ENCODE measurements around the gene RAB7B. TPM values are rescaled to one million over a fixed set of nuclear protein-coding genes. Genes with fewer than 3 reads are reported as not detected.

RAB7B gene
- total RNA-seq, 1 experiment from 2014 or later = 3.6 TPM

DNA sequence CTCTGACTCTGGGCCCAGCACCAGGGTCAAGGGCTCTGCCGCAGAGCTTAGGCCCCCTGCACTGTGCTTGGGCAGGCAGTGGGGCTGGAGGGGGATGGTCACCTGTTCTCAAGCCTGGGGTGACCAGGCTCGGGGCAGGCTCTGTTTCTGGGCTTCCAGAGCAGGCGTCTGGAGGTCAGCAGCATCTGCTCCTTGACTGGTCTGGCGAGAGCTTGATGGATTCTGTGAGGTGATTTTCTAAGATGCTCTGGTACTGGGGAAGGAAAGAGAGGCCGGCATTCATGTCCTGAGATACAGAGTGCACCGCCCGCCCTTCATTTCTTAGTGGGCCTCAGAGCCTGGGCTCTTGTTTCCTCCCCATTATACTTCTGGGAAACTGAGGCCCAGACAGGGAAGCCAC lies 24.5 kb downstream of the RAB7B start:
- H3K4me1 Mint-ChIP-seq (ENCODE audit: insufficient read depth, unreplicated experiment) = peaks cover 25% of the 10 kb centered on the region
- H3K9me3 Mint-ChIP-seq (ENCODE audit: unreplicated experiment) = peaks cover 18% of the 10 kb centered on the region
- no TSS peak for BruUV-seq (replicated peaks)
- no peaks in the 10 kb centered on the region for H3K27me3 Mint-ChIP-seq (ENCODE audit: insufficient read depth, unreplicated experiment)
- no peak overlapping the region for H3K27ac Mint-ChIP-seq (ENCODE audit: low read depth, unreplicated experiment)
- TF ChIP-seq, protein P1, sequence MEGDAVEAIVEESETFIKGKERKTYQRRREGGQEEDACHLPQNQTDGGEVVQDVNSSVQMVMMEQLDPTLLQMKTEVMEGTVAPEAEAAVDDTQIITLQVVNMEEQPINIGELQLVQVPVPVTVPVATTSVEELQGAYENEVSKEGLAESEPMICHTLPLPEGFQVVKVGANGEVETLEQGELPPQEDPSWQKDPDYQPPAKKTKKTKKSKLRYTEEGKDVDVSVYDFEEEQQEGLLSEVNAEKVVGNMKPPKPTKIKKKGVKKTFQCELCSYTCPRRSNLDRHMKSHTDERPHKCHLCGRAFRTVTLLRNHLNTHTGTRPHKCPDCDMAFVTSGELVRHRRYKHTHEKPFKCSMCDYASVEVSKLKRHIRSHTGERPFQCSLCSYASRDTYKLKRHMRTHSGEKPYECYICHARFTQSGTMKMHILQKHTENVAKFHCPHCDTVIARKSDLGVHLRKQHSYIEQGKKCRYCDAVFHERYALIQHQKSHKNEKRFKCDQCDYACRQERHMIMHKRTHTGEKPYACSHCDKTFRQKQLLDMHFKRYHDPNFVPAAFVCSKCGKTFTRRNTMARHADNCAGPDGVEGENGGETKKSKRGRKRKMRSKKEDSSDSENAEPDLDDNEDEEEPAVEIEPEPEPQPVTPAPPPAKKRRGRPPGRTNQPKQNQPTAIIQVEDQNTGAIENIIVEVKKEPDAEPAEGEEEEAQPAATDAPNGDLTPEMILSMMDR (IDR thresholded peaks at IDR 0.05; ENCODE audit: unreplicated experiment) = no peak
- H3K36me3 Mint-ChIP-seq (ENCODE audit: insufficient read depth, unreplicated experiment) = peaks cover 5% of the 10 kb centered on the region
- ChIA-PET POLR2A (interaction anchor here (1.5 to 10.8 kb wide), 4 partner anchors 22 to 167 kb away, joined by 3 to 247 read pairs (median 24); no protein-coding TSS in a partner anchor), CTCF (interaction anchor here (0.6 to 13.1 kb wide), 19 partner anchors 8 to 387 kb away, joined by 3 to 911 read pairs (median 38); partner anchors contain the start of gene SLC26A9)
- intact Hi-C loops (cut with micrococcal nuclease) = loop anchor here (5.0 kb wide), 1 partner anchor 386 kb away; no protein-coding TSS in a partner anchor
- H3K4me3 Mint-ChIP-seq (ENCODE audit: unreplicated experiment) = no peak overlapping the region
- DNase-seq (ENCODE audit: unreplicated experiment) = no peak

DNA sequence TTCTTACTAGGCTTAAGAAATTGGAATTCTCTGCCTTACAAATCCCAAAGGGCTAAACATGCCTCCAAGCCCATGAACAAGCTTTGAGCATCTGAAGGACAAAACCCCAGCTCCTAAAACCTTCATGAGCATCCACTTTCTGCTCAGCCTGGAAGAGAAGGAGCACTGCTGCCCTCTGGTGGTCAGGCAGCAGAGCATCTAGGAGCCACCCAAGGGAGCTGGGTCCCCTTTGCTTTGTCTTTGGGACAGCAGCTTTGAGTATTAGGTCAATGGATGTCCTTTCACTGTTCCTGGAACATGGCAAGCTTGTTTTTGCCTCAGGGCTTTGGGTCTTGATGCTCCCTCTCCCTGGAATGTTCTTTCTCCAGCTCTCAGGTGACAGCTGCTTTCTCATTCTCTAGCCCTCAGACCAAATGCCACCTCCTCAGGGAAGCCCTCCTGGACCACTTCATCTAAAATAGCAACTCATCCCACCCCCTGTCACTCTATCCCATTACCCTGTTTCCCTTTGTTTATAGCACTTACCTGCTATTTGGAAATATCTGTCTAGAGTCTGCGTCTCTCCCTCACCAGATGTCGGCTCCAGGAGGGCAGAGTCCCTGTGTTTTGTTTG lies 25.7 kb downstream of the RAB7B start:
- DNase-seq (ENCODE audit: unreplicated experiment) = peak; percentile 93
- ChIA-PET CTCF (interaction anchor here (0.5 to 13.1 kb wide), 77 partner anchors 9 to 1078 kb away, joined by 3 to 911 read pairs (median 6); partner anchors contain the start of genes CTSE, RAB7B, SLC26A9 and SLC41A1), POLR2A (interaction anchor here (0.6 to 10.8 kb wide), 37 partner anchors 9 to 386 kb away, joined by 3 to 247 read pairs (median 4); partner anchors contain the start of gene RAB7B)
- Mint-ChIP-seq H3K36me3 (ENCODE audit: insufficient read depth, unreplicated experiment) (peaks cover 5% of the 10 kb centered on the region), H3K9me3 (ENCODE audit: unreplicated experiment) (peaks cover 24% of the 10 kb centered on the region), H3K27ac (ENCODE audit: low read depth, unreplicated experiment) (no peak overlapping the region), H3K27me3 (ENCODE audit: insufficient read depth, unreplicated experiment) (peaks cover 11% of the 10 kb centered on the region), H3K4me3 (ENCODE audit: unreplicated experiment) (no peak overlapping the region), H3K4me1 (ENCODE audit: insufficient read depth, unreplicated experiment) (peaks cover 30% of the 10 kb centered on the region)
- no TSS peak for BruUV-seq (replicated peaks)
- intact Hi-C loops (cut with micrococcal nuclease) = loop anchor here (1.0 to 5.0 kb wide), 5 partner anchors 27 to 385 kb away; no protein-coding TSS in a partner anchor
- TF ChIP-seq, protein P1 (IDR thresholded peaks at IDR 0.05; ENCODE audit: unreplicated experiment) = peak; percentile 100

DNA sequence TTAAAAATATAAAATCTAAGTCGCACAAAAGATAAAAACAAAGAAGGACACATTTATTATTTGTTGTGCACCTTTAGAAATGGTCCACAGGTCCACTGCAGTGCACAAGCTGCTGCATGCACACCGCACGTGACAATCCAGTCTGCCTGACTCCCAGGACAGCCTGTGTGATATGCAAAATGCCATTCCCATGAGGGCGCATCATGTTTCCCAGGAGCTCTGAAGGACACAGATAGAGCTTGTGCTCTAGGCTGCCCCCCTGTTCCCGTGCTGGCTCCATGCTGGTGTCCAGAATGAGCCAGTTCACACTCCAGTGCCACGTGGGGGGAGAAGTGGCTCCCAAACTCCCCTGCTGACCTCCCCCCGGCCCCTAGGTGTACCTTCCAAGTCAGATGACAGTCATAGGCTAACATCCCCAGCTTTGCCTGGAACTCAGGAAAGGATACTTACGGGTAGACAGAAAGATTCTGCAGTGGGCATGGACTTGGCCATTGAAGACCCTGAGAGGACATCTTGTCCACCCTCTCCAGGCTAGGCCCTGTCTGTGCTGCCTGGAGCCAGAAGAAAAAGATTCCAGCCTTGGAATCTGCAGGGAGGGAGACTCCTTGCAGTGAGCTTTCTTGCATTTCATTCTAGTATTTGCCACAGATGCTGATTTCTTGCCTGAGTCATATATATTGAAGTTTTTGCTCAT lies 26.3 kb downstream of the RAB7B start:
- CTCF ChIA-PET = interaction anchor here (0.5 to 13.1 kb wide), 70 partner anchors 9 to 644 kb away, joined by 3 to 911 read pairs (median 6); partner anchors contain the start of genes CTSE, RAB7B, SLC26A9 and SLC41A1
- POLR2A ChIA-PET = interaction anchor here (0.6 to 10.8 kb wide), 39 partner anchors 9 to 636 kb away, joined by 3 to 247 read pairs (median 4); partner anchors contain the start of gene RAB7B
- no peak overlapping the region for H3K27ac Mint-ChIP-seq (ENCODE audit: low read depth, unreplicated experiment)
- intact Hi-C loops (cut with micrococcal nuclease) = loop anchor here (1.0 to 5.0 kb wide), 5 partner anchors 27 to 385 kb away; no protein-coding TSS in a partner anchor
- TF ChIP-seq, protein P1 (IDR thresholded peaks at IDR 0.05; ENCODE audit: unreplicated experiment) = no peak
- peaks cover 24% of the 10 kb centered on the region for H3K9me3 Mint-ChIP-seq (ENCODE audit: unreplicated experiment)
- H3K4me3 Mint-ChIP-seq (ENCODE audit: unreplicated experiment) = no peak overlapping the region
- H3K4me1 Mint-ChIP-seq (ENCODE audit: insufficient read depth, unreplicated experiment) = peaks cover 31% of the 10 kb centered on the region
- peaks cover 5% of the 10 kb centered on the region for H3K36me3 Mint-ChIP-seq (ENCODE audit: insufficient read depth, unreplicated experiment)
- H3K27me3 Mint-ChIP-seq (ENCODE audit: insufficient read depth, unreplicated experiment) = peaks cover 14% of the 10 kb centered on the region
- no TSS peak for BruUV-seq (replicated peaks)
- peak; percentile 71 for DNase-seq (ENCODE audit: unreplicated experiment)
